HFFc6 (cell line): ENCODE measurements around the gene TMOD1. TPM values are rescaled to one million over a fixed set of nuclear protein-coding genes. Genes with fewer than 3 reads are reported as not detected.
A peak's percentile ranks its signal among the peaks of the same experiment; 100 is the strongest.

Source experiments
- DNase-seq: peaks from one replicate; pipeline ENCODE4 v3.0.0-alpha.2; 2018
- H3K27ac Mint-ChIP-seq: 2 replicates; pipeline ENCODE4 v1.8.0; 2020; ENCODE audit warnings: mild to moderate bottlenecking, mixed read lengths
- H3K27me3 Mint-ChIP-seq: 2 replicates; pipeline ENCODE4 v1.8.0; 2021; ENCODE audit warnings: mild to moderate bottlenecking, moderate library complexity, mixed read lengths; ENCODE audit not compliant: insufficient read depth
- H3K36me3 Mint-ChIP-seq: 2 replicates; pipeline ENCODE4 v1.8.0; 2021; ENCODE audit warnings: low read depth, mixed read lengths
- H3K4me1 Mint-ChIP-seq: 2 replicates; pipeline ENCODE4 v1.8.0; 2020; ENCODE audit warnings: low read depth, mixed read lengths
- H3K4me3 Mint-ChIP-seq: 2 replicates; pipeline ENCODE4 v1.8.0; 2020; ENCODE audit warnings: mild to moderate bottlenecking, moderate library complexity, mixed read lengths
- H3K9me3 Mint-ChIP-seq: 2 replicates; pipeline ENCODE4 v1.8.0; 2020; ENCODE audit warnings: mild to moderate bottlenecking, mixed read lengths
- CTCF ChIP-seq: fragments of 200-600 bp; sonication (generic); IDR thresholded peaks from 2 replicates; pipeline ENCODE4 v1.5.0; 2021; ENCODE audit warnings: antibody characterized with exemption, mild to moderate bottlenecking
- total RNA-seq, 6 experiments: library from RNA; stranded (reverse); fragmentation: NEBNext Ultra II Directional; extraction: Animal tissue kit (Norgen Biotek cat#: 25700); gene quantifications; 2 replicates in 1 of 6; 3 replicates in 5 of 6; pipeline ENCODE4 v1.2.3, GENCODE V29; 2021

The TMOD1 gene
- total RNA-seq, 6 experiments from 2014 or later, result 0.14 to 0.60 (median 0.57) TPM

GRCh38 chr9:97508852-97509251, 7.4 kb downstream of the TMOD1 start:
- Mint-ChIP-seq H3K4me3 (no peak overlapping the region), H3K36me3 (no peaks in the 10 kb centered on the region), H3K9me3 (no peaks in the 10 kb centered on the region)

GRCh38 chr9:97510797-97511654, 9.6 kb downstream of the TMOD1 start:
- TF ChIP-seq CTCF, result no peak
- Mint-ChIP-seq H3K4me1 (peaks cover 17% of the 10 kb centered on the region), H3K27ac (peak overlapping the region; percentile 58; the same call in 1 of the 2 replicates), H3K4me3 (peak overlapping the region; percentile 29; the same call in 1 of the 2 replicates), H3K9me3 (no peaks in the 10 kb centered on the region), H3K36me3 (no peaks in the 10 kb centered on the region), H3K27me3 (peaks cover 10% of the 10 kb centered on the region)
- DNase-seq, result peak; percentile 79

More at GRCh38 chr9:97508852-97509251, 7.4 kb downstream of the TMOD1 start:
- no peak for DNase-seq
- peaks cover 4% of the 10 kb centered on the region for H3K27me3 Mint-ChIP-seq
- no peak for TF ChIP-seq CTCF
- no peak overlapping the region for H3K27ac Mint-ChIP-seq
- peaks cover 17% of the 10 kb centered on the region for H3K4me1 Mint-ChIP-seq

GRCh38 chr9:97511655-97512427, 10.4 kb downstream of the TMOD1 start:
- Mint-ChIP-seq H3K9me3 (no peaks in the 10 kb centered on the region), H3K4me1 (peaks cover 24% of the 10 kb centered on the region), H3K36me3 (no peaks in the 10 kb centered on the region), H3K27me3 (peaks cover 19% of the 10 kb centered on the region), H3K27ac (peak overlapping the region; percentile 51; the same call in 1 of the 2 replicates), H3K4me3 (no peak overlapping the region)
- no peak for TF ChIP-seq CTCF
- DNase-seq, result no peak

GRCh38 chr9:97512966-97513560, 11.6 kb downstream of the TMOD1 start:
- Mint-ChIP-seq H3K27me3 (peaks cover 21% of the 10 kb centered on the region), H3K27ac (no peak overlapping the region), H3K4me3 (no peak overlapping the region), H3K36me3 (no peaks in the 10 kb centered on the region), H3K4me1 (peaks cover 29% of the 10 kb centered on the region), H3K9me3 (no peaks in the 10 kb centered on the region)
- TF ChIP-seq CTCF, result no peak
- no peak for DNase-seq

GRCh38 chr9:97514531-97514930, 13.1 kb downstream of the TMOD1 start:
- no peak for DNase-seq
- Mint-ChIP-seq H3K27me3 (peaks cover 20% of the 10 kb centered on the region), H3K9me3 (no peaks in the 10 kb centered on the region), H3K4me3 (no peak overlapping the region), H3K4me1 (peaks cover 43% of the 10 kb centered on the region), H3K36me3 (no peaks in the 10 kb centered on the region), H3K27ac (no peak overlapping the region)
- no peak for TF ChIP-seq CTCF
